ENCODE results near the gene SUOX. TPM values are rescaled to one million over a fixed set of nuclear protein-coding genes. Genes with fewer than 3 reads are reported as not detected.

The SUOX gene
- total and polyA plus RNA-seq, 2 of the 4 experiments (the other 2 are of a cell fraction): 17.8 to 19.4 TPM

GRCh38 chr12:55995366-55995765 is 1.7 kb upstream of the SUOX start:
- intact Hi-C loops (cut with micrococcal nuclease): loop anchor here (10.0 kb wide), 1 partner anchor 109 kb away; the partner anchor contains the start of gene PA2G4

More at GRCh38 chr12:55995366-55995765, 1.7 kb upstream of the SUOX start:
- in situ Hi-C loops (cut with MboI; ENCODE audit: low sequenced_read_pairs): loop anchor here (5.0 kb wide), 1 partner anchor 42 kb away; no protein-coding TSS in a partner anchor
- H3K9me1 ChIP-seq (ENCODE audit: insufficient read depth, low read length): no peaks in the 10 kb centered on the region
- H4K91ac ChIP-seq (ENCODE audit: insufficient read depth, low read depth, low read length): no peak overlapping the region
- no peak overlapping the region for H3K9ac ChIP-seq (ENCODE audit: low read depth, low read length)
- BruUV-seq (replicated peaks): no TSS peak
- CTCF ChIA-PET: interaction anchor here (1.0 to 1.8 kb wide), 5 partner anchors 12 to 35 kb away, joined by 3 to 8 read pairs (median 4); no protein-coding TSS in a partner anchor
- no peak for DNase-seq
- H3K27me3 ChIP-seq (ENCODE audit: control insufficient read depth, insufficient read depth, low read length): no peaks in the 10 kb centered on the region
- H2BK15ac ChIP-seq (ENCODE audit: low read depth, low read length): no peak overlapping the region
- no peak overlapping the region for H3K18ac ChIP-seq (ENCODE audit: low read depth, low read length)
- peaks cover 5 to 16% of the 10 kb centered on the region in 2 experiments for H3K79me1 ChIP-seq (ENCODE audit: low read depth in 1 of 2, low read length in 2 of 2)
- H2BK120ac ChIP-seq (ENCODE audit: low read depth, low read length): no peak overlapping the region
- no peak overlapping the region for H2BK20ac ChIP-seq (ENCODE audit: low read depth, low read length)
- no peak overlapping the region for H4K5ac ChIP-seq (ENCODE audit: low read depth, low read length)
- no peak overlapping the region for H2AFZ ChIP-seq (replicated peaks; ENCODE audit: low read length, poor library complexity)
- no peak overlapping the region for H3K14ac ChIP-seq (replicated peaks; ENCODE audit: low read depth, low read length)
- no peak overlapping the region for H3K27ac ChIP-seq (ENCODE audit: insufficient read depth, low read length)
- no peaks in the 10 kb centered on the region for H3K9me3 ChIP-seq (ENCODE audit: control insufficient read depth, insufficient read depth, low read length)
- H4K8ac ChIP-seq (ENCODE audit: low read depth in 2 of 2, low read length in 2 of 2): no peak overlapping the region
- no peaks in the 10 kb centered on the region; the same call in 1 of the 2 replicates for H4K20me1 ChIP-seq (ENCODE audit: insufficient read depth, low read length)
- no peak for TF ChIP-seq CEBPB (IDR thresholded peaks at IDR 0.05; ENCODE audit: low read depth, low read length)
- no peak for TF ChIP-seq MAFK (IDR thresholded peaks at IDR 0.05; ENCODE audit: low read depth, low read length)
- TF ChIP-seq RCOR1 (IDR thresholded peaks at IDR 0.05; ENCODE audit: insufficient replicate concordance, low read length): no peak
- TF ChIP-seq USF2 (IDR thresholded peaks at IDR 0.05; ENCODE audit: low read depth, low read length): no peak
- TF ChIP-seq NFE2L2 (IDR thresholded peaks at IDR 0.05; ENCODE audit: low read depth, low read length): no peak
- no peak for TF ChIP-seq FOS (IDR thresholded peaks at IDR 0.05; ENCODE audit: low read depth, low read length)
- no peak for TF ChIP-seq POLR2A (IDR thresholded peaks at IDR 0.05; ENCODE audit: low read depth, low read length)
- TF ChIP-seq BHLHE40 (IDR thresholded peaks at IDR 0.05; ENCODE audit: low read depth, low read length): no peak
- no peak for TF ChIP-seq RAD21 (IDR thresholded peaks at IDR 0.05; ENCODE audit: low read length)
- no peak for TF ChIP-seq MAZ (IDR thresholded peaks at IDR 0.05; ENCODE audit: borderline replicate concordance, low read depth, low read length)
- TF ChIP-seq CHD1 (IDR thresholded peaks at IDR 0.05; ENCODE audit: low read depth, low read length): no peak
- no peak for TF ChIP-seq RFX5 (IDR thresholded peaks at IDR 0.05; ENCODE audit: low read depth, low read length)
- no peak for TF ChIP-seq CTCF (conservative IDR thresholded peaks at IDR 0.05; ENCODE audit: low read depth, low read length)
- no peak for TF ChIP-seq MXI1 (IDR thresholded peaks at IDR 0.05; ENCODE audit: borderline replicate concordance, low read depth, low read length)
- no peak for TF ChIP-seq SMC3 (IDR thresholded peaks at IDR 0.05; ENCODE audit: low read depth, low read length)
- TF ChIP-seq ELK1 (IDR thresholded peaks at IDR 0.05; ENCODE audit: borderline replicate concordance, low read depth, low read length): no peak
- no peak overlapping the region for H3K4me3 ChIP-seq (ENCODE audit: insufficient read depth, low read depth, low read length)
- H2BK5ac ChIP-seq (ENCODE audit: low read depth, low read length, poor library complexity, severe bottlenecking): no peak overlapping the region
- no peak overlapping the region for H2AK9ac ChIP-seq (replicated peaks; ENCODE audit: low read depth, low read length, poor library complexity)
- dilution Hi-C loops (cut with HindIII; ENCODE audit: low sequenced_read_pairs, unreplicated experiment): no loop called here
- ATAC-seq (ENCODE audit: low read depth): no peak
- no peak overlapping the region for H2AK5ac ChIP-seq (ENCODE audit: low read depth, low read length)
- H3K56ac ChIP-seq (ENCODE audit: extremely low read depth, insufficient read depth, low read length): no peak overlapping the region
- no peak overlapping the region for H3K4ac ChIP-seq (ENCODE audit: low read depth, low read length)
- no peak overlapping the region for H3K4me2 ChIP-seq (ENCODE audit: low read depth, low read length)
- no peak overlapping the region for H3K23ac ChIP-seq (ENCODE audit: low read depth, low read length)
- H3K4me1 ChIP-seq (ENCODE audit: control insufficient read depth, insufficient read depth, low read length): peaks cover 4% of the 10 kb centered on the region
- H3K36me3 ChIP-seq (ENCODE audit: control insufficient read depth, insufficient read depth, low read length): peaks cover 29% of the 10 kb centered on the region
- 100% methylated on average over 3 of the region's 8 CpGs; no CpG with 5 or more reads in 1 of the 2 experiments for WGBS, 2 experiments (ENCODE audit: extremely low coverage in 2 of 2, insufficient read length in 1 of 2)
- POLR2A ChIA-PET (ENCODE audit: unreplicated experiment): no interaction called here

All from IMR-90 (cell line).